Muscle of leg (tissue), 11 donors: ENCODE results near the gene KRT2. TPM values are rescaled to one million over a fixed set of nuclear protein-coding genes. Genes with fewer than 3 reads are reported as not detected.

Experiments used
- DNase-seq: peaks from one replicate; pipeline ENCODE4 v3.0.0; 2013
- H3K27ac ChIP-seq: one replicate; pipeline ENCODE4 v1.5.1; 2013; ENCODE audit warnings: mild to moderate bottlenecking, low read length, control low read depth
- H3K27me3 ChIP-seq: one replicate; pipeline ENCODE4 v1.6.1; 2013; ENCODE audit warnings: low read length; ENCODE audit not compliant: control insufficient read depth, insufficient read depth
- H3K36me3 ChIP-seq: one replicate; pipeline ENCODE4 v1.6.1; 2013; ENCODE audit warnings: low read length; ENCODE audit not compliant: control insufficient read depth, insufficient read depth
- H3K4me1 ChIP-seq: one replicate; pipeline ENCODE4 v1.6.1; 2013; ENCODE audit warnings: low read length; ENCODE audit not compliant: control insufficient read depth, insufficient read depth
- H3K4me3 ChIP-seq: one replicate; pipeline ENCODE4 v1.5.1; 2013; ENCODE audit warnings: low read length, control low read depth
- H3K9me3 ChIP-seq: replicated peaks from 2 replicates; pipeline ENCODE4 v1.6.1; 2013; ENCODE audit warnings: low read depth, low read length; ENCODE audit not compliant: control insufficient read depth
- WGBS: methylation state at CpG from one replicate; pipeline ENCODE4 v1.1.5; 2013; ENCODE audit warnings: missing lambda C conversion rate; ENCODE audit not compliant: insufficient coverage; 5-methylcytosine and 5-hydroxymethylcytosine counted together
- polyA plus RNA-seq, 8 donors: library from polyadenylated mRNA; unstranded; fragments of 120-200 nt; gene quantifications; one replicate each; pipeline versions ENCODE4 v1.2.1 to v1.2.3, GENCODE V29; 2013; ENCODE audit warnings: inconsistent platforms in 1 of 8, low replicate concordance in 1 of 8; ENCODE audit not compliant: insufficient read length in 8 of 8, insufficient read depth in 1 of 8
- total RNA-seq: library from RNA; stranded (reverse); fragments of 120-200 nt; gene quantifications from one replicate; pipeline ENCODE4 v1.2.4, GENCODE V29; 2013

Gene KRT2
- total and polyA plus RNA-seq, 9 donors, result 0.11 to 0.18 TPM; not detected in 7

DNA sequence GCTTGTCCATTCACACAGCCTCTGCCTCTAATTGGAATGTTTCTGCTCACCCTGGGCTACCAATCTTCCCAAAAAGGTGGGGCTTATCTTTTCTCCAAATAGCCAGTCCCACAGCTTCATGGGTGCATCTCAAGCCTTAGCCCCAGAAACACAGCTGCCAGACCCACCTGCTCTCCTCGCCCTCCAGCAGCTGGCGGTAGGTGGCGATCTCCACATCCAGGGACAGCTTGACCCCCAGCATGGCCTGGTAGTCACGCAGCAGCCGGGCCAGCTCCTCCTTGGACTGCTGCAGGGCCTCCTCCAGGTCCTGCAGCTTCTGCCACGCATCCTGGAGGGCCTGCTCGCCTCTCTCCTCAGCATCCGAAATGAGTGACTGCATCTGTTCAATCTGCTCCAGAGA is 40.2 kb upstream of the KRT2 start:
- H3K27ac ChIP-seq, result no peak overlapping the region
- H3K36me3 ChIP-seq, result no peaks in the 10 kb centered on the region
- no peak overlapping the region for H3K4me3 ChIP-seq
- H3K27me3 ChIP-seq, result peaks cover 59% of the 10 kb centered on the region
- H3K9me3 ChIP-seq, result no peaks in the 10 kb centered on the region
- H3K4me1 ChIP-seq, result peaks cover 8% of the 10 kb centered on the region
- DNase-seq, result no peak
- 30% methylated on average over 7 of the region's 8 CpGs for WGBS

DNA sequence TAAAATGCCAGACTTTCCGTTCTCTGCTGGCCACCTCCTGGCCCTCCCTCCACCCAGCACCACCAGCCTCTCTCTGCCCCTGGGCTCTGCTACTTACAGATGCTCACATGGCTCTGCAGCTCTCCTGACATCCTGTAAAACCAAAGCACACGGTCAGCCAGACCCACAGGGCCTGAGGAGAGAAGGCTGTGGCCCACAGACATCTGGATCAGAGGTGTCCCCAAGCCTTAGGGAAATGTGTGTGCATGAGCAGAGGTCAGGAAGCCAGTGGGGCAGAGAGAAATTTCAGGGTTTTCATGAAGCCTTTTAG is 39.8 kb upstream of the KRT2 start:
- 43% methylated on average over 1 of the region's 2 CpGs for WGBS

DNA sequence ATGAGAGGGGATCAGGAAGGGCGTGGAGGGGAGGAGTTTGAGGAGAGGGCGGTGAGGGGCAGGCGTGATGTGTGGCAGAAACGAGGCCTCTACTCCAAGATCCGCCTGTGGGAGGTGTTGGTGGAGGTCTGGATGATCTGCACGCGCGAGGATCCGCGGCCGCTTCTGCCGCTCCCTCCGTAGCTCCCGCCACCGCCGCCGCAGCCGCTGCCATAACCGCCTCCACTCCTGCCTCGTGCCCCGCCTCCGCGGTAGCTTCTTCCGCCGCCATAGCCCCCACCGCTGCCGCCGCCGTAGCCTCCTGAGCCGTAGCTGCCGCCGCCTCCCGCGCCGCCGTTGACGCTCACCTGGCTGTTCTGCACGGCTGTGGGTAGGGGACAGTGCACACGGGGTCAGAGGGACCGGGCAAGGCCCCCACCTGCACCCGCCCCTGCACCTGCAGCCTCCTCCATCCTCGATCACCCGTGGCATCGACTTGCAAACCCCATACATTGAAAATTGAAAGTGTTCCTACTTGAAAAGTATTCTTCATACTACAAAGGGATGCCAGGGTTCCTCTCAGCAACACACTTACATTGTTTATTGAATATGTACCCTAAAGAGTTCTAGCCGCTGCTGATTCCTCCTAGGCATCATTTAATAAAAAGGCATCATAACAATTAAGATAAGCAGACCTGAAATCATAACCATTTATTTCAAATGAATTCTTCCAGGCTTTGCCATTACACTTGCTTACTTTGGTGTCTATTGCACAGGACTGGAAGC is 39.2 kb upstream of the KRT2 start:
- Histone ChIP-seq H3K27me3 (peaks cover 53% of the 10 kb centered on the region), H3K4me3 (no peak overlapping the region), H3K4me1 (peaks cover 8% of the 10 kb centered on the region), H3K27ac (no peak overlapping the region), H3K36me3 (no peaks in the 10 kb centered on the region), H3K9me3 (no peaks in the 10 kb centered on the region)
- WGBS, result 3% methylated on average over 31 of the region's 45 CpGs
- DNase-seq, result no peak

More for the DNA sequence above, 39.8 kb upstream of the KRT2 start:
- Histone ChIP-seq H3K27ac (no peak overlapping the region), H3K27me3 (peaks cover 57% of the 10 kb centered on the region), H3K4me3 (no peak overlapping the region), H3K36me3 (no peaks in the 10 kb centered on the region), H3K4me1 (peaks cover 8% of the 10 kb centered on the region), H3K9me3 (no peaks in the 10 kb centered on the region)
- DNase-seq, result no peak

DNA sequence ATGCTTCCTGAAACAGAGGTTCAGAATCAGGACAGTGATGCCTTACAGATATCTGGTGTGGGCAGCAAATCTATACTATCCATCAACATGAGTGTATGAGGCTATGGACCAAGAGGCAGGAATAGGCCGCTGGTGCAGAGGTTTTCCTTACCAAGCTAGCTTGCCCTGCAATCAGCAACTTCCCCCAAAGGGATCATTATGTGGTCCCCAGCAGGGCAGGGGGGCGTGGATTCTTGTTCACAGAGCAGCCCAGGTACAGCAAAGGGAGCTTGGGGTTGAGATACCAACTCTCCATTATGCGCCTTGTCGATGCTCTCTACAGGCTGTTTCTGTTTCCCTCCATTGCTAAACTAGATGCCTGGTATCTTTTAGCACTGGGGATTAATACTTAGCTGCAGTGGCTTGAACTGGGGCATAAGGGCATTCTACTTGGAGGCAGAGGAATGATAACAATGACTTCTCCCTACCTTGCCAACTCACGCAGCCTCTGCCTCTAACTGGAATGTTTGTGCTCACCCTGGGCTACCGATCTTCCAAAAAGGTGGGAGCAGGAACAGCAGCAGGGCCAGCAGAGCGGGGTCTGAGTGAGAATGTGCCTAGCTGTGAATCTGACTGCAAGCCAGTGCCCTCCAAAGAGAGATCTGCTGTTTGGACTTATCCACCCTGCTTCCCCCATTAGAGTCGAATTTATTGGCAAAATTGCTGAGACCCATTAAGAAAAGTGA is 38.5 kb upstream of the KRT2 start:
- 5% methylated on average over 3 of the region's 8 CpGs for WGBS
- no peak overlapping the region for H3K4me3 ChIP-seq
- no peaks in the 10 kb centered on the region for H3K9me3 ChIP-seq
- no peak for DNase-seq
- no peak overlapping the region for H3K27ac ChIP-seq
- peaks cover 50% of the 10 kb centered on the region for H3K27me3 ChIP-seq
- peaks cover 8% of the 10 kb centered on the region for H3K4me1 ChIP-seq
- H3K36me3 ChIP-seq, result no peaks in the 10 kb centered on the region

DNA sequence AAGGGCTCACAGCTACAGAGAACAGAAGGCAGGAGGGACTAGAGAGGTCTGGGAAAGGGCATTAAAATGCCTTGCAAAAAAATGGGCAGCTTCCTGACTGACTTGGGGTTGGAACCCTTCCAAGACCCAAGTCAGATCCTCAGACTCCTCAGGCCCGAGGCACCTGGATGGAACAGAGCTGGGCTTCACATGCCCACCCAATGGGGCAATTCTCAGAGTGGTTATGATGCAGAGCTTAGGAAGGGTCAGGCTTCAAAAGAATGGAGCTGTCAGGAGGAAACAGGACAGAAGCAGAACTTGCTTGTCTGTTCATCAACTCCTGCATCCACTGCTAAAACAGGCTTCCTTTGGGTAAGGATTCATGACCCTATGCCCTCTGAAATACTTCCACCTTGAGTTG is 37.9 kb upstream of the KRT2 start:
- peaks cover 50% of the 10 kb centered on the region for H3K27me3 ChIP-seq
- no peak overlapping the region for H3K4me3 ChIP-seq
- no peaks in the 10 kb centered on the region for H3K36me3 ChIP-seq
- H3K4me1 ChIP-seq, result peaks cover 8% of the 10 kb centered on the region
- no peaks in the 10 kb centered on the region for H3K9me3 ChIP-seq
- no peak overlapping the region for H3K27ac ChIP-seq
- no peak for DNase-seq
- WGBS, result no CpG with 5 or more reads among the region's 1 CpG

DNA sequence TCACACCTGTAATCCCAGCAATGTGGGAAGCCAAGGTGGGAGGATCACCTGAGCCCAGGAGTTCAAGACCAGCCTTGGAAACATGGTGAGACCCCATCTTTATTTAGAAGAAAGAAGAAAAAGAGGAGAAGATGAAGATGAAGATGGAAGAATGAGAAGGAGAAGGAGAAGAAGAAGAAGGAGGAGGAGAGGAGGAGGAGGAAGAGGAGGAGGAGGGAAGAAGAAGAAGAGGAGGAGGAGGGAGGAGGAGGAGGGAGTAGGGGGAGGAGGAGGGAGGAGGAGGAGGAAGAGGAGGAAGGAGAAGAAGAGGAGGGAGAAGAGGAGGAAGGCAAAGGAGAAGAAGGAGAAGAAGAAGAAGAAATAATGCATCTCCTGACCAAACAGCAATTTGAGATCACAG is 37.2 kb upstream of the KRT2 start:
- DNase-seq, result no peak
- no peak overlapping the region for H3K27ac ChIP-seq
- peaks cover 47% of the 10 kb centered on the region for H3K27me3 ChIP-seq
- no peak overlapping the region for H3K4me3 ChIP-seq
- H3K36me3 ChIP-seq, result no peaks in the 10 kb centered on the region
- H3K4me1 ChIP-seq, result peaks cover 8% of the 10 kb centered on the region
- H3K9me3 ChIP-seq, result no peaks in the 10 kb centered on the region

DNA sequence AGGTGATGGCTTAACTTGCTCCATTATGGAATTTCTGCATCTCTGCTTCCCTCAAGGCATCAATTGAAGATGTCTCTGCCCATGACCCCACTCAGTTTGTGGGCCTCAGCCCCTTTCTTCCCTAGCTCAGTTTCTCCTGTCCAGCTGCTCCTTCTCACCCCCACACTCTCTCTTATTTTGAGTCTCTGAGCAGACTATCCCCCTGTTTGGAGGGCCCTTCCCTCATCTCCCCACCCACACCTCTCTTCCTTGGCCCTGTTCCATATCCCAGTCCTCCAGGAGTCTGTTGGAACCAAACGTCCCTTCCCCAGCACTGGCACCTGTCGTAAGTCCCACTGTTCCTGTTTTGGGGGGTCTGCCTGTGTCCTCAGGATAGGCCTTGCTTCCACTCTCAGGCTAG is 36.5 kb upstream of the KRT2 start:
- no peak for DNase-seq
- Histone ChIP-seq H3K27me3 (peaks cover 47% of the 10 kb centered on the region), H3K4me3 (no peak overlapping the region), H3K27ac (no peak overlapping the region), H3K9me3 (no peaks in the 10 kb centered on the region), H3K36me3 (no peaks in the 10 kb centered on the region), H3K4me1 (peaks cover 8% of the 10 kb centered on the region)
- WGBS, result 69% methylated on average over 2 of the region's 2 CpGs

DNA sequence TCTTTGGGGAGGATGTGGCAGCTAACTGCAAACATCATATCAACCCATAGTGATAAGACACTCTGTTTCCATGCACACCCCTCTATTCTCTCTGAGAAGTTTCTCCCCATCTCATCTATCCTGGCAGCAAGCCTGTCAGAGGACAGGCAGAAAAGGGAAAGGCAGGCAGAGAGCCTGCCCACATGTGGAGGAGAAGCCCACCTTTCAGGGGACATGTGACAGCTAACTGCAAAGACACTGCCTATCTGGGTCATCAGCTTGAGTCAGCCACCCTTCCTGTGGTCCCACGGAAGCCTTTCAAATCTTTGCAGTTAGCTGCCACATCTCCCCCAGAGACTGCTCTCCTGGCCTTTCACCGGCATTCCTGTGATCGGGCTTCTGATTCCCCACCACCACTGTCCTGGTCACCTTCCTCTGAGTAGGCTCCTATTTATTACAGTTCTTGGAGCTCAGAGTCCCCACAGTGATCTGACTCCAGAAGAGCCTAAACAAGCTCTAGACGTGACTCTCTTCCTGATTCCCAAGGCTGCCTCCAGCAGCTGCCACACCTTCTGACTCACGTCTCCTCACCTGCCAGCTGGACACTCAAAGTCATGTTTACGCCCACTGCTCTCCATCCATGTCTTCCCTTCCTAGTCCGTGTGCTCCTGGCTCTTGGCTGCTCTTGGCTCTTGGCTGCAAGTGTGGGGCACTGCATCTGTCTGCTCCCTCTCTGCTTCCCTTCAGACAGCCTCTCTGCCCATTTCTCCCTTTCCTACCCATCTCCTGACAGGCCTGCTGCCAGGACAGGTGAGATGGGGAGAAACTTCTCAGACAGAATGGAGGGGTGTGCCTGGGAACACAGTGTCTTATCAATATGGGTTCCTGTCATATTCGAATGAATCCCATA is 35.7 kb upstream of the KRT2 start:
- H3K36me3 ChIP-seq, result no peaks in the 10 kb centered on the region
- no peak for DNase-seq
- H3K4me3 ChIP-seq, result no peak overlapping the region
- H3K27ac ChIP-seq, result no peak overlapping the region
- peaks cover 40% of the 10 kb centered on the region for H3K27me3 ChIP-seq
- peaks cover 8% of the 10 kb centered on the region for H3K4me1 ChIP-seq
- H3K9me3 ChIP-seq, result no peaks in the 10 kb centered on the region
- WGBS, result 61% methylated on average over 7 of the region's 8 CpGs

DNA sequence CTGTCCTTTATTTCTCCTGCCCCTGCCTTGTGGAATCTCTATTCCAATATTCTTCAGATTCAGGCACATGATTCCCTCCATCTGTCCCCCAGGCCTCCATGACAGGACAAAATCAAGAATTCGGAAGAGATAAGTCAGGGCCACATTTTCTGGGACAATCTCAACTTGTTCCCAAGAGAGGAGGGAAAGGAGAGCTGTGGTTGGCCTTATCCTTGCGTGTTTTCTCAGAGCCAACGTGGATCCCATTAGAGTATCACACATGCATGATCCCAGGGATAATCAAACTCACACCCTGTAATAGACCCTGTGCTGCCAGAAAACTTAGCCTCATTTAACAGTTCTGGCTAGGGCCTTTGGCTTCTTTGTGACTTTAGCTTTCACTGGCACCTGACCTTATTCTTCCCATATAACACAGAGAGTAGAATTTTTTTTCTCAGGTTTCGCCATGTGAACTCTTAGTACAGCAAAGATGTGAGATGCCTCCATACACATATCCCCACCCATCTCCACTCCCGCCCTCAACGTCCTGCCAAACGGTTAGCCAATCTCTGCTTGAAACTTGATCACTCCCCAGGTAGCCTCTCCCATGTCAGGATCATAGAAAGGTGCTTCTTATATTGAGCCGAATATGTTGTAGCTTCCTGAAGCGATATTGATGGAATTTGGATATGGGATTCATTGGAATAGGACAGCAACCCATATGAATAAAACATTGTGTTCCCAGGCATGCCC is 34.9 kb upstream of the KRT2 start:
- H3K4me1 ChIP-seq, result peaks cover 8% of the 10 kb centered on the region
- H3K36me3 ChIP-seq, result no peaks in the 10 kb centered on the region
- no peak for DNase-seq
- H3K9me3 ChIP-seq, result no peaks in the 10 kb centered on the region
- WGBS, result 62% methylated on average over 4 of the region's 9 CpGs
- H3K4me3 ChIP-seq, result no peak overlapping the region
- no peak overlapping the region for H3K27ac ChIP-seq
- H3K27me3 ChIP-seq, result peaks cover 32% of the 10 kb centered on the region
